ENCODE measurements around the gene ROBO4. TPM values are rescaled to one million over a fixed set of nuclear protein-coding genes. Genes with fewer than 3 reads are reported as not detected.

The ROBO4 gene
- total RNA-seq, 1 experiment from 2014 or later: not detected

DNA sequence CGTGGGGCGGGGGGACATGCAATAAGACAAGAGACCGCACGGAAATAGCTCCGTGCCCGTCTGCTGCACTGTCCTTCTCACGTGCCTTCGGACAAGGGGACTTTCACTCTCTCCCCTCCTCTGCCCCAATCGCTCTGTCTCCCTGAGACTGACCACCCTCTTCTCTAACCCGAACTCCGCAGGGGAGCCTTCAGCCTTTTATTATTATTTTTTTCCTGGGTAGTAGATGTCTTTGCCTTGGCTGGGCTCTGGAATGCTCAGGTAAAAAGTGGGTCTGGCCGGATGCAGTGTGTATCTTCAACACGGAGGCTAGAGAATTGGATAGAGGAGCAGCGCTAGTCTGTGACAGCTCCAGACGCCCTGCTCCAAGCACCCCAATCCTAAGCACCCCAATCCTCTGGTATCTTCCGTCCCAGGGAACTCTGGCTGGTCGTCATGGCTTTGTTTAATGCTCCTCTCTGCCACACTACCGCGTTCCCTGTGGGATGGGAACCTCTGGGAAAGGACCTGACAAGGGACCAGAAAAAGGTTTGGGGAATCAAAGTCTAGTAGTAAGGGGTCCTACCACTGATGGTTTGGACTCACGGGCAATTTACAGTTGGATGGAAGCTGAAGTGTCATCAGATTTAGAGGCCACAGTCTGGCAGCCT lies 57.6 kb downstream of the ROBO4 start (continued):
- TF ChIP-seq CTCF (IDR thresholded peaks at IDR 0.05 in 2 of 3, conservative IDR thresholded peaks at IDR 0.05 in 1 of 3; ENCODE audit: borderline replicate concordance in 1 of 3, insufficient read depth in 1 of 3, low read depth in 2 of 3, low read length in 2 of 3) (no peak), SRF (IDR thresholded peaks at IDR 0.05; ENCODE audit: low read depth) (no peak), CEBPB (IDR thresholded peaks at IDR 0.05; ENCODE audit: low read depth) (no peak), ELF1 (IDR thresholded peaks at IDR 0.05; ENCODE audit: borderline replicate concordance, low read depth) (no peak), EGR1 (IDR thresholded peaks at IDR 0.05; ENCODE audit: low read depth) (no peak), POLR2AphosphoS5 (IDR thresholded peaks at IDR 0.05; ENCODE audit: low read depth, low read length) (no peak), CBX3 (IDR thresholded peaks at IDR 0.05; ENCODE audit: low read depth) (no peak), ZFX (IDR thresholded peaks at IDR 0.05) (no peak), ZBTB33 (IDR thresholded peaks at IDR 0.05; ENCODE audit: extremely low read depth, insufficient replicate concordance, low read length) (no peak), EZH2phosphoT487 (IDR thresholded peaks at IDR 0.05; ENCODE audit: borderline replicate concordance) (no peak), SP1 (IDR thresholded peaks at IDR 0.05; ENCODE audit: low read depth) (no peak)
- TF ChIP-seq, protein P1, sequence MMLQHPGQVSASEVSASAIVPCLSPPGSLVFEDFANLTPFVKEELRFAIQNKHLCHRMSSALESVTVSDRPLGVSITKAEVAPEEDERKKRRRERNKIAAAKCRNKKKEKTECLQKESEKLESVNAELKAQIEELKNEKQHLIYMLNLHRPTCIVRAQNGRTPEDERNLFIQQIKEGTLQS (IDR thresholded peaks at IDR 0.05): no peak

Data from HCT116 (cell line).